Stomach smooth muscle (tissue), 2 donors: Measurements from ENCODE around the gene MRPS18A.

ENCODE experiments used
- H3K27ac ChIP-seq: one replicate; pipeline ENCODE4 v1.7.0; 2013; ENCODE audit warnings: mild to moderate bottlenecking, low read length, inconsistent platforms
- H3K27me3 ChIP-seq, 2 donors: one replicate each; pipeline ENCODE4 v1.7.0; 2013; ENCODE audit warnings: low read length in 2 of 2; ENCODE audit not compliant: insufficient read depth in 2 of 2, control insufficient read depth in 1 of 2
- H3K36me3 ChIP-seq, 2 donors: one replicate each; pipeline ENCODE4 v1.7.0; 2013; ENCODE audit warnings: low read length in 2 of 2; ENCODE audit not compliant: control insufficient read depth in 2 of 2, insufficient read depth in 2 of 2
- H3K4me1 ChIP-seq: one replicate; pipeline ENCODE4 v1.7.0; 2013; ENCODE audit warnings: low read length; ENCODE audit not compliant: control insufficient read depth, insufficient read depth
- H3K4me3 ChIP-seq, 2 donors: one replicate each; pipeline ENCODE4 v1.7.0; 2013; ENCODE audit warnings: low read length in 2 of 2
- H3K9ac ChIP-seq, 2 donors: one replicate each; pipeline ENCODE4 v1.7.0; 2013; ENCODE audit warnings: low read length in 2 of 2, mild to moderate bottlenecking in 1 of 2
- H3K9me3 ChIP-seq, 2 donors: one replicate each; pipeline ENCODE4 v1.7.0; 2013; ENCODE audit warnings: low read length in 2 of 2; ENCODE audit not compliant: control insufficient read depth in 2 of 2
- donor health status: healthy.
- donor health status: Pancreatic carcinoma.

Gene MRPS18A

GRCh38 chr6:43629104-43629504, 58.5 kb downstream of the MRPS18A start, which contains the start of gene GTPBP2:
GTPBP2 (minus strand) TSS chr6:43629264; CDS start chr6:43629162, 102 bp downstream.
- H3K9ac ChIP-seq: peak within 1 kb of the TSS; percentile 88 to 94
- H3K4me1 ChIP-seq: peaks cover 27% of the 10 kb centered on the region
- H3K4me3 ChIP-seq: peak within 1 kb of the TSS; percentile 90 to 97
- H3K9me3 ChIP-seq: no peaks in the 10 kb centered on the region
- peaks cover 17 to 18% of the 10 kb centered on the region in 2 donors for H3K36me3 ChIP-seq
- peak within 1 kb of the TSS; percentile 96 for H3K27ac ChIP-seq
- H3K27me3 ChIP-seq: no peaks in the 10 kb centered on the region

DNA sequence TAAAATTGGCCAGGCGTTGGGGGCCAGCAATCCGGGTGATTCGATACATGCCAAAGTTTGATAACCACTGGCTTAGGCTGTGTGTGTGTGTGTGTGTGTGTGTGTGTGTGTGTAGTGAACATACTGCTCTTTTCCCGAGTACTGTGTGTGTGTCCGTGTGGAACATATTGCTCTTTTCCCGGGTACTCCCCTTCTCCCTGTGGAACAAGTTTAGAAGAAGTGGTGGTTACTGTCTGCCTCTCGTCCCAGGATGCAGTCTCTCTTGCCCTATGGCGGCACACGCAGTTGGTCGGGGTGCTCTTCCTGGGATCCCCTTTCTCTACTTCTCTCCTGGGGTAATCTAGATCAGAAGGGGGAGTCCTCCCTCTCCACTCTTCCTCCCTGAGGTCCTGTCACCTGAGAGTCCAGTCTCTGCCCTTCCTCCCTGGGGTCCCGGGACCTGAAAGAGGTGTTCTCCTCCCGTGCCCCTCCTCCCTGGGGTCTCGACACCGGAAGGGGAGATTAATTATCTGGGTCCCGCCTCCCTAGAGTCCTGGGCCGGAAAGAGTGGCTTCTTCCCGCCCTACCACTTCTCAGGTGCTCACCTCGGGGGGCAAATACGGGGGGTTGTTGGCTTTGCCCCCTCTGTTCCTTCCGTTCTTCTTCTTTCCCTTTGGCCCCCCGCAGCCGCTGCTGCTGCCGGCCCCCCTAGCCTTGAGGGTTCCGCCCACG, 59.0 kb downstream of the MRPS18A start:
- no peaks in the 10 kb centered on the region for H3K9me3 ChIP-seq
- peak overlapping the region; percentile 79 to 94 for H3K9ac ChIP-seq
- H3K27me3 ChIP-seq: no peaks in the 10 kb centered on the region
- peaks cover 22 to 23% of the 10 kb centered on the region in 2 donors for H3K36me3 ChIP-seq
- peaks cover 27% of the 10 kb centered on the region for H3K4me1 ChIP-seq
- peak overlapping the region; percentile 82 to 97 for H3K4me3 ChIP-seq
- H3K27ac ChIP-seq: peak overlapping the region; percentile 82

DNA sequence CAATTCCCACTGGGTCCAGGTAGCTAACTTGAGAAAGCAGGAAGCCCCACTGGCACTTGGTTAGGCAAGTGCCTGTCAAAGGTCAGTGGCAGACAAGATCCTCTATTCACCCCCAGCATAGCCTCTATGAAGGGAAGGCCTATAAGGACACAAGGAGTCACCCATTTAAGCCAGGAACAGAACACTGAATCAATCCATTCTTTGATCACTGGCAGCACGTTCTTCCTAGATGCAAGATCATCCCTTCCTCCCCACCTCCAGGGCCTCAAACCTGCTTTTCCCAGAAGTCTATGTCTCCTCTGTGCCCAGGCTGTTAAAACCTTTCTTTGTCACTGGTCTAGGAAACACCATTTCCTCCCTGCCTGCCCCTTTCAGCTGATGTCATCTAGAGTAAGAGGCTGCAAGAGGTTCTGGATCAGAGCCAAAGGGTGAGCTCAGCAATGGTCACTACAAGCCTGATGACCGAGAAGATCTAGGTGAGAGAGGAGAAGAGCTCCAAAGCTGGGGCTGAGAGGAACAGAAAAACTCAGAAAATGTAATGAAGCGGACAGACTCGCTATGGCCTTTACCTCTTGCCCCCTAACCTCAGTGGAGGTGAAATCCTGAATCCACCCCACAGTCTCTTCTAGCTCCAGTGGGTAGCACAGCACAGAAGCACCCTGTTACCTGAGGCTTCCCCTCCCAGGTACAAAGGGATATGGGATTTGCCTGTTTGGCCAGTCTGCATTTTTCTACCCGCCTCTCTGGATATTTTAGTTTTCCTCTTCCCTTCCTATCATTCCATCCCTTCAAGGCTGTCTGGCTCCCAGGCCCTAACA, 60.4 kb downstream of the MRPS18A start:
- Histone ChIP-seq H3K9ac (peak overlapping the region in 1 of 2 donors; percentile 58), H3K27me3 (no peaks in the 10 kb centered on the region), H3K36me3 (peaks cover 31 to 34% of the 10 kb centered on the region in 2 donors), H3K9me3 (no peaks in the 10 kb centered on the region), H3K4me1 (peaks cover 27% of the 10 kb centered on the region), H3K27ac (peak overlapping the region; percentile 49), H3K4me3 (peak overlapping the region in 1 of 2 donors; percentile 17)

DNA sequence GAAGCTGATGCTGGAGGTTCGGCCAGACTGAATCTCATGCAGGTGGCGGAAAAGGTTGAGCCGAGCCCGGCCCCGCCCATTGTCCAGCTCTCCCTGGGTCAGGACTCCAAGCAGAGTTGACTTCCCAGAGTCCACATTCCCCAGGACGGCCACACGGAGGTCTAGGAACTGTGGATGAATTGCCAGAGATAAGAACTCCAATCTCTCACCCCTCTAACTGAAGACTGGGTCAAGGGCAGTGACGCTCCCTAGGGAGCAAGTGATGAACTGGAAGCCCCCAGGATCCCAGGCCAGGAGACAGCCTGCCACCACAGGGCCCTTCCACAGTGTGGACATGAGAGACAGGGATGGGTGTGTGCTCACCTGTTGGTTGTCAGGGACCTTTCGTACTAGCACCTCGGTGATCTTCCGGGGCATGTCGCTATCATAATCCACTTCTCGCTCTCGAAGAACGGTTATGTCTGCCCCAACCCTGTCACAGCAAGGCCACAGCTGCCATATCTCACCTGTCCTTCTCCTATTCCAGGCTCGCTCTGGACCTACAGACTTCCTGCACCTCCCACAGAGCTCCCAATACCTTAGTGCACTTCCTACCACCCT, 62.1 kb downstream of the MRPS18A start:
- H3K4me3 ChIP-seq: no peak overlapping the region
- peaks cover 48 to 52% of the 10 kb centered on the region in 2 donors for H3K36me3 ChIP-seq
- H3K4me1 ChIP-seq: peaks cover 27% of the 10 kb centered on the region
- H3K9me3 ChIP-seq: no peaks in the 10 kb centered on the region
- no peak overlapping the region for H3K27ac ChIP-seq
- H3K27me3 ChIP-seq: no peaks in the 10 kb centered on the region
- no peak overlapping the region for H3K9ac ChIP-seq

DNA sequence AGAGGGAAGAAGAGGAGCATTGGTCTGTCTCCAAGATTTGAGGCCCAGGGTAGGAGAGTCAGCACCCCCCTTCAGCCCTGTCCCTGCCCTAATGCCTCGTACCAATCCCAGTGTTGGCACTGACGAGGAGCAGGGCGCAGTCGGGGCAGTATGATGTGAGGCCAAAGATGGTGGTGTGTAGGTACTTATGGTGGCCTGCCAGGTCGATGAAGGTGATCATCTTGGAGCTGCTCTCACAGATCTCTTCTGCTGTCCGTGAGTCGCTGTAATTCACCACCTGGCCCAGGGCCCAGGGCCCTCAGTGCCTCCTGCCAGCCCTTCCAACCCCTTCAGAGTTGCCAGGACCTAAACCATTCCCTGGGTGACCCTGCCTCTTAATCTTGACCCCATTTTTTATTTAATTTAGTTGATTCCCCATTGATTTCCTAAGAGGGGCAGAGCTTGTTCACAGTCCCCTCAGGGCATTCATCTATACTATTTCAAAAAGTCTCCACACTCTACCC, 62.8 kb downstream of the MRPS18A start:
- no peaks in the 10 kb centered on the region for H3K9me3 ChIP-seq
- no peaks in the 10 kb centered on the region for H3K27me3 ChIP-seq
- H3K27ac ChIP-seq: no peak overlapping the region
- H3K36me3 ChIP-seq: peaks cover 49 to 55% of the 10 kb centered on the region in 2 donors
- no peak overlapping the region for H3K9ac ChIP-seq
- peaks cover 21% of the 10 kb centered on the region for H3K4me1 ChIP-seq
- no peak overlapping the region for H3K4me3 ChIP-seq

DNA sequence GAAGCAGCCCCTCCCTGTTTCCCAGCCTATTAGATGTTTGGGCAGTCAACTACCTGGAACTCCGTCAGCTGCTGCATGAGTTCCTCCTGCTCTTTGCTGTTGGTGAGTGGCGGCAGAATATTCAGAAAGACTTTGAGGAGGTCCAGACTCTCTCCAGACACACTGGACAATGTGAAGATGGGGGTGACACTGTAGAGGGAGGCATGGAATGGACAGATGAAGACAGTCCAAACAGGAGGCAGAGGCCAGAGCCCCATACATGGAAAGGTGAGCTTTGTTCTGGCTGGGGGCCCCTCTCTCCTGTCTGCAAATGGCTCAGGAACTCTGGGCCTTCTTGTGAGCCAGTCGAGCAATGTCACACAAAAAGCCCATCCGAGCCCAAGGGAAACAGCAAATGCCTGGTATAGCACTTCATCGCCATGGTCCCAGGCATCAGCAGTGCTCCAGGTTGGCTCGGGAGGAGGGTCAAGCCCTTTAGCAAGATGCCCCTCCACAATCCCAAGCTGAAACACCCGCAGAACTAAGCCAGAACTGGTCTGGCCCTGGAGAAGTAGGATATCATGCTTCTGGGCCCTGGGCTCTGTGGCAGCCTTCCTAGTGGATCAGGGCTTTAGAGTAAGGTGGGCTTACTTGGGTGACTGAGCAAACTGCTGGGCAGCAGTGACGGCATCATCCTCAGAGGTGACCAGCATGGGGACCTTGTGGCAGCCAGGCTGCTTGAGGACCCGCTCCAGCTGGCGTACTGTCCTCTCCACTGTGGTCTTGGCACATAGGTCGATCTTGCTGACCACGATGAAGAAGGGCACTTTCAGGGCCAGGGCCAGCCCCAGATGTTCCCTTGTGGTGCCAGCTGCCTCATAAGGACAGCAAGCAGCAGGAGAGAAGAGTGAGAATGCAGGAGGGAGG, 63.5 kb downstream of the MRPS18A start:
- no peak overlapping the region for H3K9ac ChIP-seq
- H3K27me3 ChIP-seq: no peaks in the 10 kb centered on the region
- H3K27ac ChIP-seq: no peak overlapping the region
- H3K9me3 ChIP-seq: no peaks in the 10 kb centered on the region
- peaks cover 16% of the 10 kb centered on the region for H3K4me1 ChIP-seq
- H3K36me3 ChIP-seq: peaks cover 49 to 55% of the 10 kb centered on the region in 2 donors
- no peak overlapping the region for H3K4me3 ChIP-seq

DNA sequence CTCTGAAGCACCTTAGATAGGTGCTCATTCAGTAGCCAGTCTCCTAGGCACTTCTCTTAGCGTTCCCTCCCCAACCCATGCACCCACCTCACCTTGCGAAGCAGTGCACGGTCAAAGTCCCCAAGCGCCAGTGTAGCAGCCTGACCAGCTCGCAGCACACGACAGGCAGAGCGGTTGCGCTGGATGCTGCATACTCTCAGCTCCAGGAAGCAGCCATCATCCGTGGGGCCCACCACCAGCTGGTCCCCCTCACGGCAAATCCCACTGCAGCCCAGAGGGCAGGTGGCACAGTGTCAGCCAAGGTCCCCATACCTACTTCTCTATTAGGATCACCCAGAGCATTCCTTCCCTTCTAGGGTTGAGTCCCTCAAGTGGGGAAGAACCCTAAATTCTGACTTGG, 65.0 kb downstream of the MRPS18A start:
- Histone ChIP-seq H3K9ac (no peak overlapping the region), H3K27ac (no peak overlapping the region), H3K9me3 (no peaks in the 10 kb centered on the region), H3K27me3 (no peaks in the 10 kb centered on the region), H3K36me3 (peaks cover 49 to 55% of the 10 kb centered on the region in 2 donors), H3K4me3 (no peak overlapping the region), H3K4me1 (peaks cover 12% of the 10 kb centered on the region)

DNA sequence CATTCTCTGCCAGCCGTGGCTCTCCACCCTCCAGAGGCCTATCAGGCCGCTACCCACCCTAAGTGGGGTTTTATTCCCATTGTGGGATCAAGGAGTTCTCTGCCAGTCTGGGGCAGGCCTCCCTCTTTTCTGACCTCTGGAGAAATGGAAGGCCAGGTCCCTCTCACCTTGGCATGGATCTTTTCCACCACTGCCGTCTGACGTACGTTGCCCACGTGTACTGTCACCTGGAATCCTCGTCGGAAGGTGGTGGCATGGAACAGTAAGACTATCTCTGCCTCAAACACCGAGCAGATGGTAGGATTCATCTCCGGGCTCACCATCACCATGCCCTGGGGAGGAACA, 65.8 kb downstream of the MRPS18A start:
- H3K36me3 ChIP-seq: peaks cover 49 to 55% of the 10 kb centered on the region in 2 donors
- no peak overlapping the region for H3K9ac ChIP-seq
- H3K4me1 ChIP-seq: peaks cover 4% of the 10 kb centered on the region
- no peak overlapping the region for H3K27ac ChIP-seq
- H3K9me3 ChIP-seq: no peaks in the 10 kb centered on the region
- no peaks in the 10 kb centered on the region for H3K27me3 ChIP-seq
- no peak overlapping the region for H3K4me3 ChIP-seq
